C4-2B (cell line): ENCODE measurements around the gene SETBP1.

ENCODE experiments used
- CTCF ChIP-seq: fragments of 450-650 bp; conservative IDR thresholded peaks from 2 replicates; pipeline ENCODE4 v1.5.1; 2017; ENCODE audit warnings: mild to moderate bottlenecking
- ZFX ChIP-seq: fragments of 450-650 bp; IDR thresholded peaks from 2 replicates; pipeline ENCODE4 v1.6.1; 2017

- no peak for TF ChIP-seq CTCF
- TF ChIP-seq ZFX = no peak
Observed at GRCh38 chr18:44967599-44967998, 286.9 kb downstream of the SETBP1 start.
